Measurements from ENCODE around the gene ZNF506. TPM values are rescaled to one million over a fixed set of nuclear protein-coding genes. Genes with fewer than 3 reads are reported as not detected.
A peak's percentile ranks its signal among the peaks of the same experiment; 100 is the strongest.
"Not testable (repeated sequence)": the region's sequence is repeated elsewhere in the genome, so short reads cannot be mapped to it uniquely, and the experiment has no call there.

The ZNF506 gene
- total RNA-seq, 1 donor from 2014 or later, result 22.1 TPM

- intact Hi-C loops (cut with DNase I), result no loop called here
- H3K36me3 ChIP-seq, result peaks cover 56% of the 10 kb centered on the region
- no peak overlapping the region for H3K4me3 ChIP-seq
- H3K4me1 ChIP-seq, result no peaks in the 10 kb centered on the region
- no peaks in the 10 kb centered on the region for H3K27me3 ChIP-seq
- no peak for ATAC-seq
- DNase-seq, result no peak
- no peaks in the 10 kb centered on the region for H3K9me3 ChIP-seq
- no peak overlapping the region for H3K27ac ChIP-seq
- TF ChIP-seq CTCF (IDR thresholded peaks at IDR 0.05), result no peak
Measured at GRCh38 chr19:19788015-19788414, 33.5 kb downstream of the ZNF506 start.

GRCh38 chr19:19785476-19785875 is 36.1 kb downstream of the ZNF506 start:
- ATAC-seq; H3K27me3 ChIP-seq; intact Hi-C loops (cut with DNase I); H3K9me3 ChIP-seq; H3K4me3 ChIP-seq; H3K27ac ChIP-seq; H3K4me1 ChIP-seq; DNase-seq: not testable (repeated sequence)
- peaks cover 37% of the 10 kb centered on the region for H3K36me3 ChIP-seq

GRCh38 chr19:19782783-19783182 is 38.8 kb downstream of the ZNF506 start:
- TF ChIP-seq CTCF (IDR thresholded peaks at IDR 0.05), result no peak
- Histone ChIP-seq H3K4me1 (no peaks in the 10 kb centered on the region), H3K9me3 (no peaks in the 10 kb centered on the region), H3K36me3 (peaks cover 10% of the 10 kb centered on the region), H3K27me3 (no peaks in the 10 kb centered on the region), H3K27ac (no peak overlapping the region), H3K4me3 (no peak overlapping the region)
- ATAC-seq, result no peak
- intact Hi-C loops (cut with DNase I), result no loop called here
- DNase-seq, result no peak

- not testable (repeated sequence) for H3K4me1 ChIP-seq
Measured at GRCh38 chr19:19781791-19782190, 39.8 kb downstream of the ZNF506 start.

GRCh38 chr19:19778666-19779065 is 42.9 kb downstream of the ZNF506 start:
- no peak for TF ChIP-seq CTCF (IDR thresholded peaks at IDR 0.05)
- ATAC-seq, result no peak
- H3K27ac ChIP-seq, result no peak overlapping the region
- intact Hi-C loops (cut with DNase I), result no loop called here
- no peaks in the 10 kb centered on the region for H3K27me3 ChIP-seq
- no peaks in the 10 kb centered on the region for H3K36me3 ChIP-seq
- no peaks in the 10 kb centered on the region for H3K9me3 ChIP-seq
- peaks cover 13% of the 10 kb centered on the region for H3K4me1 ChIP-seq
- no peak for DNase-seq
- H3K4me3 ChIP-seq, result no peak overlapping the region

More at GRCh38 chr19:19781791-19782190, 39.8 kb downstream of the ZNF506 start:
- H3K36me3 ChIP-seq; intact Hi-C loops (cut with DNase I); DNase-seq; H3K27ac ChIP-seq; H3K4me3 ChIP-seq; H3K9me3 ChIP-seq; H3K27me3 ChIP-seq; ATAC-seq: not testable (repeated sequence)

- ATAC-seq, result no peak
- no peak for TF ChIP-seq CTCF (IDR thresholded peaks at IDR 0.05)
- no peak for DNase-seq
- Histone ChIP-seq H3K4me3 (peak overlapping the region; percentile 53), H3K27ac (no peak overlapping the region), H3K27me3 (no peaks in the 10 kb centered on the region), H3K9me3 (no peaks in the 10 kb centered on the region), H3K4me1 (peaks cover 13% of the 10 kb centered on the region), H3K36me3 (no peaks in the 10 kb centered on the region)
- intact Hi-C loops (cut with DNase I), result no loop called here
Measured at GRCh38 chr19:19777692-19778091, 43.9 kb downstream of the ZNF506 start.

Measured in upper lobe of right lung (tissue), 1 donor.